GM19025 (cell line): ENCODE measurements around the gene HYI.
"Not testable (repeated sequence)": the region's sequence is repeated elsewhere in the genome, so short reads cannot be mapped to it uniquely, and the experiment has no call there.

ENCODE experiments used
- ATAC-seq: cut with Tn5 transposase; IDR thresholded peaks from one replicate; pipeline ENCODE4 v1.9.1; 2021; ENCODE audit warnings: mild to moderate bottlenecking, low read depth, moderate library complexity; ENCODE audit not compliant: unreplicated experiment

The HYI gene

GRCh38 chr1:43432171-43432860 is 21.4 kb downstream of the HYI start:
- no peak for ATAC-seq

- no peak for ATAC-seq
Measured at GRCh38 chr1:43431676-43432075, 22.1 kb downstream of the HYI start.

GRCh38 chr1:43430831-43431230 is 22.9 kb downstream of the HYI start:
- ATAC-seq, result no peak

- no peak for ATAC-seq
Measured at GRCh38 chr1:43427941-43428340, 25.8 kb downstream of the HYI start.

- ATAC-seq, result no peak
Measured at GRCh38 chr1:43427524-43427923, 26.2 kb downstream of the HYI start.

GRCh38 chr1:43426221-43426620 is 27.5 kb downstream of the HYI start:
- ATAC-seq, result no peak

GRCh38 chr1:43425045-43425444 is 28.7 kb downstream of the HYI start:
- ATAC-seq, result no peak

- ATAC-seq, result no peak
Measured at GRCh38 chr1:43423672-43424550, 29.8 kb downstream of the HYI start.

- no peak for ATAC-seq
Measured at GRCh38 chr1:43422995-43423671, 30.6 kb downstream of the HYI start.

GRCh38 chr1:43421976-43422750 is 31.6 kb downstream of the HYI start:
- no peak for ATAC-seq

- ATAC-seq, result no peak
Measured at GRCh38 chr1:43421396-43421795, 32.3 kb downstream of the HYI start.

- ATAC-seq, result no peak
Measured at GRCh38 chr1:43420874-43421273, 32.9 kb downstream of the HYI start.

- no peak for ATAC-seq
Measured at GRCh38 chr1:43419627-43420425, 33.9 kb downstream of the HYI start.

GRCh38 chr1:43418858-43419257 is 34.9 kb downstream of the HYI start:
- ATAC-seq, result no peak

GRCh38 chr1:43415901-43416300 is 37.8 kb downstream of the HYI start:
- ATAC-seq, result no peak

- ATAC-seq, result no peak
Measured at GRCh38 chr1:43414634-43415223, 39.0 kb downstream of the HYI start.

GRCh38 chr1:43413426-43413825 is 40.3 kb downstream of the HYI start:
- ATAC-seq, result not testable (repeated sequence)

GRCh38 chr1:43410571-43410970 is 43.2 kb downstream of the HYI start:
- no peak for ATAC-seq

GRCh38 chr1:43405876-43406234 is 47.9 kb downstream of the HYI start:
- ATAC-seq, result no peak
